IMR-90 (cell line): ENCODE results near the gene SMC6. TPM values are rescaled to one million over a fixed set of nuclear protein-coding genes. Genes with fewer than 3 reads are reported as not detected.

Source experiments
- ATAC-seq: fragments of 200-7000 bp; cut with Tn5 transposase; 2 replicates; pipeline ENCODE4 v1.9.1; 2020; ENCODE audit warnings: low read depth, mild to moderate bottlenecking, moderate library complexity
- BruUV-seq: library from RNA; stranded (reverse); fragments of 400-500 nt; replicated peaks from 2 replicates; lab custom pipeline; 2021; lab: Mats Ljungman, UMichigan
- CTCF ChIA-PET: fragments of 300-600 bp; formaldehyde crosslinking; extraction: SDS; loops from one replicate; lab custom pipeline; 2021; ENCODE audit warnings: antibody characterized with exemption; lab: Yijun Ruan, JAX
- POLR2A ChIA-PET: fragments of 300-600 bp; sonication (Branson Sonifier 250); formaldehyde crosslinking; loops from one replicate; lab custom pipeline; 2022; ENCODE audit warnings: antibody characterized with exemption; ENCODE audit not compliant: unreplicated experiment; lab: Charles Lee
- DNase-seq: peaks from one replicate; pipeline ENCODE4 v3.0.0; 2013
- H2AFZ ChIP-seq: replicated peaks from 2 replicates; pipeline ENCODE3; 2013; ENCODE audit warnings: low read length, mild to moderate bottlenecking; ENCODE audit not compliant: poor library complexity
- H2AK5ac ChIP-seq: 2 replicates; pipeline ENCODE4 v1.6.1; 2013; ENCODE audit warnings: low read depth, low read length, inconsistent platforms
- H2AK9ac ChIP-seq: replicated peaks from 2 replicates; pipeline ENCODE3; 2013; ENCODE audit warnings: mild to moderate bottlenecking, low read depth, low read length, moderate library complexity; ENCODE audit not compliant: poor library complexity
- H2BK120ac ChIP-seq: 2 replicates; pipeline ENCODE4 v1.6.1; 2013; ENCODE audit warnings: low read depth, low read length, inconsistent platforms
- H2BK15ac ChIP-seq: 3 replicates; pipeline ENCODE4 v1.6.1; 2013; ENCODE audit warnings: low read depth, low read length, inconsistent platforms
- H2BK20ac ChIP-seq: 2 replicates; pipeline ENCODE4 v1.6.1; 2013; ENCODE audit warnings: low read depth, mild to moderate bottlenecking, inconsistent platforms, low read length, moderate library complexity
- H2BK5ac ChIP-seq: 2 replicates; pipeline ENCODE4 v1.6.1; 2013; ENCODE audit warnings: mild to moderate bottlenecking, low read depth, low read length, inconsistent platforms; ENCODE audit not compliant: poor library complexity, severe bottlenecking
- H3K14ac ChIP-seq: replicated peaks from 2 replicates; pipeline ENCODE4 v1.6.1; 2013; ENCODE audit warnings: low read depth, low read length, inconsistent platforms
- H3K18ac ChIP-seq: 2 replicates; pipeline ENCODE4 v1.6.1; 2013; ENCODE audit warnings: low read depth, low read length, control low read depth
- H3K23ac ChIP-seq: 2 replicates; pipeline ENCODE4 v1.6.1; 2013; ENCODE audit warnings: low read depth, low read length, inconsistent platforms
- H3K27ac ChIP-seq: 2 replicates; pipeline ENCODE4 v1.5.1; 2013; ENCODE audit warnings: mild to moderate bottlenecking, control low read depth, low read length; ENCODE audit not compliant: insufficient read depth
- H3K27me3 ChIP-seq: 2 replicates; pipeline ENCODE4 v1.6.1; 2013; ENCODE audit warnings: low read length; ENCODE audit not compliant: control insufficient read depth, insufficient read depth
- H3K36me3 ChIP-seq: 2 replicates; pipeline ENCODE4 v1.6.1; 2013; ENCODE audit warnings: low read length, mixed read lengths; ENCODE audit not compliant: control insufficient read depth, insufficient read depth
- H3K4ac ChIP-seq: 2 replicates; pipeline ENCODE4 v1.6.1; 2013; ENCODE audit warnings: low read depth, low read length, inconsistent platforms
- H3K4me1 ChIP-seq: 2 replicates; pipeline ENCODE4 v1.6.1; 2013; ENCODE audit warnings: low read length, mixed read lengths; ENCODE audit not compliant: control insufficient read depth, insufficient read depth
- H3K4me2 ChIP-seq: 2 replicates; pipeline ENCODE4 v1.6.1; 2013; ENCODE audit warnings: low read depth, mild to moderate bottlenecking, control low read depth, low read length, moderate library complexity
- H3K4me3 ChIP-seq: 2 replicates; pipeline ENCODE4 v1.5.1; 2013; ENCODE audit warnings: low read depth, mild to moderate bottlenecking, control low read depth, low read length, moderate library complexity; ENCODE audit not compliant: insufficient read depth
- H3K56ac ChIP-seq: 2 replicates; pipeline ENCODE4 v1.6.1; 2013; ENCODE audit warnings: low read length, inconsistent platforms; ENCODE audit not compliant: insufficient read depth; ENCODE audit errors: extremely low read depth
- H3K79me1 ChIP-seq, 2 experiments: 2 replicates each; pipeline ENCODE4 v1.6.1; 2013; ENCODE audit warnings: low read length in 2 of 2, inconsistent platforms in 1 of 2, low read depth in 1 of 2
- H3K9ac ChIP-seq: 2 replicates; pipeline ENCODE4 v1.6.1; 2013; ENCODE audit warnings: low read depth, low read length, control low read depth
- H3K9me1 ChIP-seq: 2 replicates; pipeline ENCODE4 v1.6.1; 2013; ENCODE audit warnings: low read length, inconsistent platforms; ENCODE audit not compliant: insufficient read depth
- H3K9me3 ChIP-seq: 2 replicates; pipeline ENCODE4 v1.6.1; 2013; ENCODE audit warnings: low read length; ENCODE audit not compliant: control insufficient read depth, insufficient read depth
- H4K20me1 ChIP-seq: 2 replicates; pipeline ENCODE4 v1.6.1; 2013; ENCODE audit warnings: low read length, inconsistent platforms; ENCODE audit not compliant: insufficient read depth
- H4K5ac ChIP-seq: 2 replicates; pipeline ENCODE4 v1.6.1; 2013; ENCODE audit warnings: mild to moderate bottlenecking, low read depth, low read length, control low read depth
- H4K8ac ChIP-seq, 2 experiments: 2 replicates each; pipeline ENCODE4 v1.6.1; 2013; ENCODE audit warnings: low read depth in 2 of 2, low read length in 2 of 2, control low read depth in 1 of 2, inconsistent platforms in 1 of 2
- H4K91ac ChIP-seq: 2 replicates; pipeline ENCODE4 v1.6.1; 2013; ENCODE audit warnings: low read depth, low read length, inconsistent platforms; ENCODE audit not compliant: insufficient read depth
- MAFK ChIP-seq: IDR thresholded peaks from 2 replicates; pipeline ENCODE4 v1.6.1; 2012; ENCODE audit warnings: low read depth, low read length, improper control_type of control experiment
- MXI1 ChIP-seq: IDR thresholded peaks from 2 replicates; pipeline ENCODE4 v1.6.1; 2012; ENCODE audit warnings: low read depth, mild to moderate bottlenecking, low read length, moderate library complexity, borderline replicate concordance
- POLR2A ChIP-seq: IDR thresholded peaks from 2 replicates; pipeline ENCODE4 v1.6.1; 2012; ENCODE audit warnings: mild to moderate bottlenecking, low read depth, low read length
- RAD21 ChIP-seq: IDR thresholded peaks from 2 replicates; pipeline ENCODE4 v1.6.1; 2012; ENCODE audit warnings: low read length, improper control_type of control experiment
- USF2 ChIP-seq: fragments of 150-350 bp; IDR thresholded peaks from 2 replicates; pipeline ENCODE4 v1.6.1; 2017; ENCODE audit warnings: mild to moderate bottlenecking, antibody characterized with exemption, low read length, low read depth
- WGBS, 2 experiments: methylation state at CpG; one replicate each; pipeline versions ENCODE4 v1.1.5 to v1.1.7; 2013; ENCODE audit warnings: missing lambda C conversion rate in 2 of 2; ENCODE audit not compliant: insufficient read length in 1 of 2; ENCODE audit errors: extremely low coverage in 2 of 2; 5-methylcytosine and 5-hydroxymethylcytosine counted together
- dilution Hi-C: fragments of 300-500 bp; cut with HindIII; formaldehyde crosslinking; loops from one replicate; pipeline ENCODE4 v1.14.3; 2018; ENCODE audit warnings: low sequenced_read_pairs; ENCODE audit not compliant: unreplicated experiment
- in situ Hi-C: fragments of 300-500 bp; cut with MboI; formaldehyde crosslinking; loops from 3 replicates; pipeline ENCODE4 v1.14.3; 2019; ENCODE audit warnings: low sequenced_read_pairs, inconsistent platforms, mixed read lengths
- intact Hi-C: fragments of 100-400 bp; cut with micrococcal nuclease; formaldehyde crosslinking; loops from 2 replicates; pipeline ENCODE4 v1.10.0; 2022
- polyA plus RNA-seq, 3 experiments: library from polyadenylated mRNA; depleted of rRNA; stranded (reverse); fragments of >200 nt; gene quantifications; 2 replicates each; pipeline ENCODE4 v1.2.3, GENCODE V29; 2012; ENCODE audit warnings: low replicate concordance in 1 of 3
- total RNA-seq: library from RNA; depleted of rRNA; stranded (reverse); fragments of >200 nt; gene quantifications from 2 replicates; pipeline ENCODE4 v1.2.3, GENCODE V29; 2012

Gene SMC6
- total and polyA plus RNA-seq, 2 of the 4 experiments (the other 2 are of a cell fraction), result 6.5 to 10.4 TPM

GRCh38 chr2:17792515-17792914 is 38.9 kb upstream of the SMC6 start:
- no peak overlapping the region for H3K18ac ChIP-seq
- no peak overlapping the region for H2BK20ac ChIP-seq
- no peak overlapping the region for H4K8ac ChIP-seq
- H3K9me3 ChIP-seq, result no peaks in the 10 kb centered on the region
- no peaks in the 10 kb centered on the region for H3K79me1 ChIP-seq
- no peak overlapping the region for H4K5ac ChIP-seq
- peaks cover 6% of the 10 kb centered on the region for H3K4me1 ChIP-seq
- in situ Hi-C loops, result no loop called here
- H4K91ac ChIP-seq, result no peak overlapping the region
- H2BK15ac ChIP-seq, result no peak overlapping the region
- H3K4me2 ChIP-seq, result no peak overlapping the region
- TF ChIP-seq MXI1, result no peak
- no peak for TF ChIP-seq RAD21
- TF ChIP-seq USF2, result no peak
- no peak for TF ChIP-seq POLR2A
- TF ChIP-seq MAFK, result no peak
- H3K9me1 ChIP-seq, result peaks cover 7% of the 10 kb centered on the region
- H2BK5ac ChIP-seq, result no peak overlapping the region
- H3K27ac ChIP-seq, result no peak overlapping the region
- no peak overlapping the region for H2AK9ac ChIP-seq
- H3K14ac ChIP-seq, result no peak overlapping the region
- dilution Hi-C loops, result no loop called here
- WGBS, 2 experiments, result no CpG with 5 or more reads among the region's 1 CpG
- H3K36me3 ChIP-seq, result no peaks in the 10 kb centered on the region
- ChIA-PET POLR2A (no interaction called here), CTCF (no interaction called here)
- no peak overlapping the region for H3K9ac ChIP-seq
- ATAC-seq (no peak), DNase-seq (no peak)
- H2AFZ ChIP-seq, result no peak overlapping the region
- H2AK5ac ChIP-seq, result no peak overlapping the region
- no peaks in the 10 kb centered on the region for H4K20me1 ChIP-seq
- BruUV-seq, result no TSS peak
- no peak overlapping the region for H2BK120ac ChIP-seq
- H3K4ac ChIP-seq, result no peak overlapping the region
- H3K27me3 ChIP-seq, result peaks cover 3% of the 10 kb centered on the region; the same call in 1 of the 2 replicates
- no peak overlapping the region for H3K4me3 ChIP-seq
- intact Hi-C loops, result no loop called here
- no peak overlapping the region for H3K56ac ChIP-seq
- no peak overlapping the region for H3K23ac ChIP-seq
